CD4-positive, alpha-beta T cell treated with Interleukin-15 for 1 hour (primary cell): ENCODE measurements around the gene ZNF550.
"Not testable (repeated sequence)": the region's sequence is repeated elsewhere in the genome, so short reads cannot be mapped to it uniquely, and the experiment has no call there.

ENCODE experiments used
- DNase-seq: peaks from one replicate; pipeline ENCODE4 v3.0.0-alpha.2; 2020

The ZNF550 gene

GRCh38 chr19:57527136-57527881 is 32.4 kb downstream of the ZNF550 start, which contains the start of gene ZNF549:
Gene ZNF549 (plus strand): TSS chr19:57527356. CDS start chr19:57527574, 218 bp downstream.
- peak; percentile 90 for DNase-seq

- DNase-seq, result not testable (repeated sequence)
These were observed 41.6 kb downstream of the ZNF550 start for GRCh38 chr19:57518021-57518420.

GRCh38 chr19:57515255-57515654 is 44.4 kb downstream of the ZNF550 start:
- DNase-seq, result no peak

- DNase-seq, result no peak
These were observed 46.8 kb downstream of the ZNF550 start for GRCh38 chr19:57512845-57513244.

- DNase-seq, result no peak
These were observed 48.2 kb downstream of the ZNF550 start for GRCh38 chr19:57511484-57511883.

GRCh38 chr19:57506163-57506562 is 53.5 kb downstream of the ZNF550 start:
- no peak for DNase-seq

GRCh38 chr19:57500400-57500799 is 59.3 kb downstream of the ZNF550 start:
- DNase-seq, result not testable (repeated sequence)

- peak; percentile 96 for DNase-seq
These were observed 59.8 kb downstream of the ZNF550 start, which contains the start of gene ZNF773 for GRCh38 chr19:57499680-57500395. Gene ZNF773 (plus strand): TSS chr19:57499938. CDS start chr19:57500081, 143 bp downstream.

GRCh38 chr19:57499332-57499679 is 60.4 kb downstream of the ZNF550 start:
- not testable (repeated sequence) for DNase-seq

- not testable (repeated sequence) for DNase-seq
These were observed 71.4 kb downstream of the ZNF550 start for GRCh38 chr19:57488299-57488644.

GRCh38 chr19:57487477-57488298 is 72.0 kb downstream of the ZNF550 start, which contains the start of gene ZNF419:
Gene ZNF419 (plus strand): TSS chr19:57487750. CDS start chr19:57487951, 201 bp downstream.
- peak; percentile 93 for DNase-seq
